GM20431 (cell line): ENCODE results near the gene PRMT7.

ENCODE experiments used
- in situ Hi-C: fragments of 300-500 bp; cut with MseI, MboI; formaldehyde crosslinking; loops from one replicate; pipeline ENCODE4 v1.15.0; 2020; ENCODE audit warnings: low sequenced_read_pairs; ENCODE audit not compliant: unreplicated experiment

PRMT7 gene, protein sequence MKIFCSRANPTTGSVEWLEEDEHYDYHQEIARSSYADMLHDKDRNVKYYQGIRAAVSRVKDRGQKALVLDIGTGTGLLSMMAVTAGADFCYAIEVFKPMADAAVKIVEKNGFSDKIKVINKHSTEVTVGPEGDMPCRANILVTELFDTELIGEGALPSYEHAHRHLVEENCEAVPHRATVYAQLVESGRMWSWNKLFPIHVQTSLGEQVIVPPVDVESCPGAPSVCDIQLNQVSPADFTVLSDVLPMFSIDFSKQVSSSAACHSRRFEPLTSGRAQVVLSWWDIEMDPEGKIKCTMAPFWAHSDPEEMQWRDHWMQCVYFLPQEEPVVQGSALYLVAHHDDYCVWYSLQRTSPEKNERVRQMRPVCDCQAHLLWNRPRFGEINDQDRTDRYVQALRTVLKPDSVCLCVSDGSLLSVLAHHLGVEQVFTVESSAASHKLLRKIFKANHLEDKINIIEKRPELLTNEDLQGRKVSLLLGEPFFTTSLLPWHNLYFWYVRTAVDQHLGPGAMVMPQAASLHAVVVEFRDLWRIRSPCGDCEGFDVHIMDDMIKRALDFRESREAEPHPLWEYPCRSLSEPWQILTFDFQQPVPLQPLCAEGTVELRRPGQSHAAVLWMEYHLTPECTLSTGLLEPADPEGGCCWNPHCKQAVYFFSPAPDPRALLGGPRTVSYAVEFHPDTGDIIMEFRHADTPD

DNA sequence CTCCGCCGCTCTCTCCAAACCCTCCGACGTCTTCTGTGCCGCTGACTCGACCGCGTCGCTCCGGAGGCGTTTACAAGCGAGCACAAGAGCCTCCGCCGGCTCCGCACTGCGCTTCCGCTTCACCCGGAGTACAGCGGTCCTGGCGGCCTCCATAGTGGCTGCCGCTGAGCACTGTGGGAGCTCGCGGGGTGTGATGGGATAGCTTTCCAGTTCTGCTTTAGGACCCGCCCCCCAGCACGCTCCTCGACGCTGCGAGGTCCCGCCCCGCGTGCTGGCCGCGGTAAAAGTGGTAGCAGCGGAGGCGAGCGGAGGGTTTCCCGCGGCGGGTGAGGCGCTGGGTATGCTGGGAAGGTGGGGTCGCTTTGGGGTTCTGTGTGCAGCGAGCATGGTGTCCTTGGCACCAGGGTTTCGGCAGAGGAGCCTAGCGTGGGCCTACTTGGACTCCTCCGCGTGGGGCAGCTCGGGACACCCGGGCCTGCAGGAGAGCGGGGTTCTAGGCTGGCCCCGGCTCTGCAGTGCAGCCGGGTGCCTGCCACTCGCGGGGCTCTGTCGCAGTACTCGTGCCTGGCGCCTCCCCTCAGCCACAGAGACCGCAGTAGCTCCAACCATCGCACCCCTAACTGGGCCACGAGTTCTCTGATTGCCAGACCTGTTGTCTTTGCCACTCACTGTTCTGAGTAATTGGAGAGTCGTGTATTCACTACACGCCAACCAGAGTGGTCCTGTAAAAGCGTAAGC is at the start of gene PRMT7, which contains the start of gene SLC7A6OS:
TSS of gene PRMT7 (plus strand) at position 246 of the 738 bp plus-strand sequence. CDS start 4,961 bp downstream, outside the sequence.
TSS of gene SLC7A6OS (minus strand) at position 173 of the 738 bp plus-strand sequence. CDS start at position 153, 20 bp downstream.
- in situ Hi-C loops, result no loop called here

- in situ Hi-C loops, result no loop called here
Observed at GRCh38 chr16:68263559-68264127, 47.2 kb upstream of the PRMT7 start.

GRCh38 chr16:68264128-68265077 is 46.4 kb upstream of the PRMT7 start, which contains the start of gene SLC7A6:
Gene SLC7A6 (plus strand): TSS chr16:68264526. CDS start chr16:68274727, 10,201 bp downstream.
- in situ Hi-C loops, result no loop called here

DNA sequence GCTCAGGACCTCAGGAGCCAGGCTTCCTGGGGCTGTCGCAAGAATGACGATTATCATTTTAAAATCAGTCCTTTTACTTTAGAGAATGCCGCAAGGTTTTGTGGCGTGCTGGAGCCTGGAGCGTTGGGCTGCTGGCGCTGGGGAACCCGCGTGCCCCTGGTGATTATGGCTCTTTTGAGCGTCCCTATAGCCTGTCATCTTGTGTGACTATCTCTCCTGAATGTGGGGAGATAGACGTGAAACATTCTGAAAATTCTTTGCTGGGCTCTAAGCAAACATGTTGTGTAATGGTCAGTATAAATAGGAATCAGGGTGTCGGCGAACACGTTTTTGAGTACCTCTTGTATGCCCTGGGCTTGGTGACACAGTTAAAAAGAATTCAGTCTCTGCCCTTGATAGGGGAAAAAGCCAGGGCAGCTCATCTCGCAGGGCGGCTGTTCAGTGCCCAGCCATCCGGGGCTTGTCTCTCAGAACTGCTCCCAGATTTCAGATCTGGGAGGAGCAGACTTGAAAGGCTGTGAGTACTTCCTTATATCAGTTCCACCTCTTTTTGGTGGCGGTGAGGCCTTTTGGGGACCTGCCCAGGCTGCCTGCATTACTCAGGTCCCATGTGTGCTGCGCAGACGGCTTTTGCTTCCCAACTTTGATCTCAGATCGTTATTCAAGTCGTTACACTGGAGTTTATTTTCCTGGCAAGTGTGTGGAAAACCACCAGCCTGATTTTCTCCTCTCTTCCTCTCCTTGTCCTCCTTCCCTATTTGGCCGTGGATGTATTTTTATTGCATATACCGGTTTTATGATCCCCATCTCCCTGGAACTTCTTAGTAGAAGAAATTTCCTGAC is 45.5 kb upstream of the PRMT7 start:
- in situ Hi-C loops, result no loop called here

- in situ Hi-C loops, result no loop called here
Observed at GRCh38 chr16:68267612-68268405, 43.0 kb upstream of the PRMT7 start.

- in situ Hi-C loops, result no loop called here
Observed at GRCh38 chr16:68269793-68270192, 41.0 kb upstream of the PRMT7 start.

DNA sequence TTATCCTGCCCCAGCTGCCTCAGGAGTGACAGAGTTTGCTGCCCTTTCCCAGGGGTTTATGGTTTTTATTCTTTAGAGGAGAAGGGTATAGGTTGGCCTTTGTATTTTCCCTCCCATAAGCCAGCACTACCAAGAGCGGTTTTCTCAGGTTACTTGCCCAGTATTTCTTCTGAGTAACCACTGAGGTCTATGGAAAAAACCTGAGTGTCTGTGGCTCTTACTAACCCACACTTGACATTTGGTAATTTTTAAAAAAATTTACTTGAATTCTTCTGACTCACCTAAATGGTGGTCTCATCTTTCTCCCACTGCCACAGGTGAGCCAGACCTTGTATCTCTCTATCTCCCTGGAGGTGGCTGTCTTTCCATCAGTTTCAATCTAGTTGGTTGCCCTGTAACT is 40.5 kb upstream of the PRMT7 start:
- in situ Hi-C loops, result no loop called here

DNA sequence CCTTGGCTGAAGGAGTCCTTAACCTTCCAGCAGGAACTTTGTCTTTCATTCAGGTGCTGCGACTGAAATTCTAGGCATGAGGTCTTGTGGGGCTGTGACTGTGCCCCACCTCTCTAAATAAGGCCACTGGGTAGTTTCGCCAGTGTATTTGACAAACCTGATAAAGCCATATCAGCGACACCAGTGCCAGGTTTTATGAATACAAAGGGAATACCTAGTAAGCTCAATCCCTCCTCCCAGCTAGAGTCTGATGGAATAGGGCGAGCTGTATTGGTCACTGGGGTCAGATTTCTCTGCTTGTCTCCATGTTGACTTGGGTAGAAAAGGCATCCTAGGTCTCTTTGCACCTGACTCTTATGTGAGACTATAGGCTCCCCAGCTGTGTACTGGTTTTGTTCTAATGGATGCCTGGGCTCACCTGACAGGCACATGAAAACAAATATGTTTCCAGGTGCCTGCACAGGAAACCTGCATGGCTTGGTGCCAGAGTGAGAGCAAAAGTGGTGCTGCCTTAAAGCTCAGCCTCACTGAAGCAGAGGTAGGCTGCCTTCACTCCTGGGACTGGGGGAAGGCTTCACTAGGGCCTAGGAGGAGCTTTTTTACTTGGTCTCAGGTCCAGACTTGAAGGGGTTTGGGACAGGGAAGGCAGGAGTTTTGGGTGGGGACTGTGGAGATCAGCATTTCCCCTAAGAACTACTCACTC is 38.2 kb upstream of the PRMT7 start:
- in situ Hi-C loops, result no loop called here

DNA sequence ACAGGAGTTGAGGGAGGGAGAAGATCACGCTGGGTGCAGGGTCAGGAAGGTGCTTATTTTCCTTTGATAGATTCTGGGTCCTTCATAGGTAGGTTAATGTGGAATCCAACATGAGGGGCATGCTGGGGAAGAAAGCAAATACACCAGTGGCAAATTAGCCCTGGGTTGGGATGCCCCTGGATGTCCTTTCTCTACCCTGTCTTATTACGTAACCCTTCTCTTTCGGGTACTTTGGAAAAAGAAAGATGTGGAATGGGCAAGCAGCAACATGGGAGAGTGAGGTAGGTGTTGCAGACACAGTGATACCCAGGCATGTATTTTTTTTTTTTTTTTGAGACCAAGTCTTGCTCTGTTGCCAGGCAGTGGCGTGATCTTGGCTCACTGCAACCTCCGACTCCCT is 37.4 kb upstream of the PRMT7 start:
- in situ Hi-C loops, result no loop called here

DNA sequence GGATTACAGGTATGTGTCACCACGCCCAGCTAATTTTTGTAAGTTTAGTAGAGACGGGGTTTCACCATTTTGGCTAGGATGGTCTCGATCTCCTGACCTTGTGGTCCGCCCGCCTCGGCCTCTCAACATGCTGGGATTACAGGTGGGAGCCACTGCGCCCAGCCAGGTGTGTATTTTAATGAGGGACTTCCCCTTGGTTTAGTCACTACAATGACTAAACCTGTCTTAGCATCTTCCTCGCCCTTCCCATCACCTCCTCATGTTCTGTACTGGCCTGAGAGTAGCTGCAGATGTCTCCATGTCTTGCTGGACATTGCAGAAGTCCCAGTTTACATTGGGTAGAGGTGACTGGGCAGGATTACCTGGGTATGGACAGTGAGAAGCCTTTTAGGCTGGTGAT is 36.9 kb upstream of the PRMT7 start:
- in situ Hi-C loops, result no loop called here

GRCh38 chr16:68274441-68274840 is 36.4 kb upstream of the PRMT7 start:
- in situ Hi-C loops, result no loop called here

GRCh38 chr16:68275611-68276191 is 35.1 kb upstream of the PRMT7 start:
- in situ Hi-C loops, result no loop called here

DNA sequence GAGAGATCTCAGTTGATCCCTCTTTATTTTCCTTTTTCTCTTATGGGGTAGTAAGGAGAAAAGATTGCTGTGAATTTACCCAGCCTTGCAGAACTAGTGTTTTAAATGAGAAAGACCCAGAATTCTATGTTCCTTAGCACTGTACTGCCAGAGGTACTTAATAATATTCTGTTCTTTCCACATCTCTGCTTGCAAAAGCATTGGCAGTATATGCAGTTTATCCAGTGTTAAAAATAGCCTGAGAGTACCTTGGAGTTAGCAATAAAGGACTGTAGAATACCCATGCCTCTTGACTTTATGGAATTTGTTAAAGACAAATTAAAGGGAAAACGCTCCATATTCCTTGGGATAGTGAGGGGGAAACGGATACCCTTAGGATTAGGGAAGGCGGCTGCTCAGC is 34.6 kb upstream of the PRMT7 start:
- in situ Hi-C loops, result no loop called here

DNA sequence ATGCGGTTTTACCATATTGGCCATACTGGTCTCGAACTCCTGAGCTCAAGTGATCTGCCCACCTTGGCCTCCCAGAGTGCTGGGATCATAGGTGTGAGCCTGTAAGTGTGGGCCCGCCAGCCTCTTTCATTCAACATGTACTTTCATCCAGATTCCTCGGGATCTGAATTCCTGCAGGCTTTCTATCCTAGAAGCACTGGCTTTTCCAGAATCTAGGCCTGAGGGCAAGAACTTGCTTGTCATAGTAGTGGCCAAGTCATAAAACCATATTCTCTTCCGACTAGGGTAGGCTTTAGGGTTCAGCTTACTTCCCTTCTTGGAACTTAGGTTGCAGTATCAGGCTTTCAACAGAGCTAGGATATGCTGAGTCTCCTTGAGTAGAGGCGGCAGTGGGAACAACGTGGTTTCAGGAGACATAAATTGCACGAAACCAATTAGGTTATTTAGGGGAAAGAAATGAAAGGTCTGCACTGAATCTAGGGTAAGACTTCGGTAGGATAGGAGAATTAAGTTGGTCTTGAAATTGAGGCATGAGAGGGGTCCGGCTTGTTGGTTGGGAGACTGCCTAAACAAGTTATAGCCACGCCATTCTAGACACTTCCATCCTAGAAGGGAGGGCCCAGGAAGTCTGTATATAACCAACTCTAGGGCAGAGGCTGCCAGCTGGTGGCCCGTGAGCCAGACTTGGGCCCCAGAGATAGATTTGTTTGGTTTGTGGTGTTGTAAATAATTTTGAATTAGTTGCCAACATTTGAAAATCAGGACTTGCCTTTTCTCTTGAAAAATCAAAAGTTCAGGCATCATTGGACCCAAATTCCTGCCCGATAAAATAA is 30.9 kb upstream of the PRMT7 start:
- in situ Hi-C loops, result no loop called here

GRCh38 chr16:68281368-68282063 is 29.3 kb upstream of the PRMT7 start:
- in situ Hi-C loops, result no loop called here
